K562 (cell line): ENCODE data around the gene C3orf85.

Experiments used
- BHLHE40 ChIP-seq: IDR thresholded peaks from 2 replicates; pipeline ENCODE4 v1.6.1; 2011; ENCODE audit warnings: low read length, improper control_type of control experiment
- KLF10 ChIP-seq: fragments of 250-450 bp; sonication (Bioruptor Pico); IDR thresholded peaks from 2 replicates; pipeline ENCODE4 v1.6.1; 2021; ENCODE audit warnings: matching md5 sums
- YY1 ChIP-seq, 3 experiments: IDR thresholded peaks; 2 replicates each; pipeline ENCODE4 v1.6.1; 2011; ENCODE audit warnings: low read length in 2 of 3, mild to moderate bottlenecking in 2 of 3, moderate library complexity in 2 of 3, borderline replicate concordance in 1 of 3, control low read depth in 1 of 3, low read depth in 1 of 3; ENCODE audit not compliant: insufficient read depth in 3 of 3, insufficient replicate concordance in 2 of 3, control insufficient read depth in 1 of 3, insufficient read length in 1 of 3; ENCODE audit errors: extremely low read depth in 1 of 3
- ZNF174 ChIP-seq: fragments of 250-450 bp; sonication (Bioruptor Pico); IDR thresholded peaks from 2 replicates; pipeline ENCODE4 v1.4.0; 2020; ENCODE audit warnings: mild to moderate bottlenecking

DNA sequence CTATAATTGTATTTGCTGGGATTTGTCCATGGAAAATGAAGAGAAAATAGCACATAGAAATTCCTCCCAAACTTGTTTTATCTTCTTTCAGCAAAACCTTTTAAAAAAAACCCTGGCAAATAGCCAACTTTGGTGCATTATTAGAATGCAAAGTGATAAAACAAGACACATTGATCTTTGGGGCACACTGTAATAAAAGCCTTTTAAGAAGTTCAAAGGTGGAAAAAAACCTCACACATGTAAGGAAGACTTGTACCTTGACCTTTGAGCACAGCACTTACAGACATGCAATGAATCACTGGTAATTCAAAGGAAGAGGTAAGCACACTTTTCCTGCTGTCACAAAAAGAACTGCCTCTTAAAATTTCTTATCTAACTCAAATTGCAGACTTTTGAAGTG lies 10.6 kb upstream of the C3orf85 start:
- no peak for TF ChIP-seq YY1 (IDR thresholded peaks at IDR 0.05; ENCODE audit: borderline replicate concordance in 1 of 3, control insufficient read depth in 1 of 3, extremely low read depth in 1 of 3, insufficient read depth in 3 of 3, insufficient read length in 1 of 3, insufficient replicate concordance in 2 of 3, low read depth in 1 of 3, low read length in 2 of 3)
- no peak for TF ChIP-seq BHLHE40
- TF ChIP-seq KLF10 (CRISPR knock-in tag) = no peak
- TF ChIP-seq ZNF174 (CRISPR knock-in tag) = no peak
